Keratinocyte (primary cell): ENCODE measurements around the gene RRBP1.

Experiments used
- EZH2 ChIP-seq: IDR thresholded peaks from one replicate; pipeline ENCODE4 v1.6.1; 2012; ENCODE audit warnings: inconsistent platforms, mild to moderate bottlenecking, low read length, moderate library complexity
- TF ChIP-seq, protein P1 (sequence below), 3 experiments: IDR thresholded peaks in 1 of 3; conservative IDR thresholded peaks in 1 of 3; optimal IDR thresholded peaks in 1 of 3; 2 replicates in 2 of 3; 3 replicates in 1 of 3; pipeline versions ENCODE3 to v1.5.1; 2011; ENCODE audit warnings: low read length in 3 of 3, mild to moderate bottlenecking in 3 of 3, moderate library complexity in 2 of 3, control low read depth in 1 of 3, inconsistent platforms in 1 of 3; ENCODE audit not compliant: insufficient read depth in 2 of 3; ENCODE audit errors: extremely low read depth in 1 of 3

DNA sequence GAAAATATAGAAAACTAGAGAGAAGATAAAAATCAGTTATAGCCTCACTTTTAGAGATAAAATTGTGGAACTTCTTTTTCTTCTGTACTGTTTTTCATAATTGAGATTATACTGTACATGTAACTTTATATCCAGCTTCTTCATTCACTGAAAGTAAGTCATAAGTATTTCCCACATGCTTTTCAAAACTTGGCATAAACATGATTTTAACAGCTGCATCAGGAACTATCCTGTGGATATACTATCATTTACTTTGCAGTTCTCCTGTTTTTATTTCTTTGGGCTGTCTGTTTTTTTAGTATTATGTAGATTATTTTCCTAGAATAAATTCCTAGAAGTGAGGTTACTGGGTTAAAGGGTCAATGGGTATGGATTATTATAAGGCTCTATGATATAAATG is 97.4 kb downstream of the RRBP1 start:
- TF ChIP-seq, protein P1, sequence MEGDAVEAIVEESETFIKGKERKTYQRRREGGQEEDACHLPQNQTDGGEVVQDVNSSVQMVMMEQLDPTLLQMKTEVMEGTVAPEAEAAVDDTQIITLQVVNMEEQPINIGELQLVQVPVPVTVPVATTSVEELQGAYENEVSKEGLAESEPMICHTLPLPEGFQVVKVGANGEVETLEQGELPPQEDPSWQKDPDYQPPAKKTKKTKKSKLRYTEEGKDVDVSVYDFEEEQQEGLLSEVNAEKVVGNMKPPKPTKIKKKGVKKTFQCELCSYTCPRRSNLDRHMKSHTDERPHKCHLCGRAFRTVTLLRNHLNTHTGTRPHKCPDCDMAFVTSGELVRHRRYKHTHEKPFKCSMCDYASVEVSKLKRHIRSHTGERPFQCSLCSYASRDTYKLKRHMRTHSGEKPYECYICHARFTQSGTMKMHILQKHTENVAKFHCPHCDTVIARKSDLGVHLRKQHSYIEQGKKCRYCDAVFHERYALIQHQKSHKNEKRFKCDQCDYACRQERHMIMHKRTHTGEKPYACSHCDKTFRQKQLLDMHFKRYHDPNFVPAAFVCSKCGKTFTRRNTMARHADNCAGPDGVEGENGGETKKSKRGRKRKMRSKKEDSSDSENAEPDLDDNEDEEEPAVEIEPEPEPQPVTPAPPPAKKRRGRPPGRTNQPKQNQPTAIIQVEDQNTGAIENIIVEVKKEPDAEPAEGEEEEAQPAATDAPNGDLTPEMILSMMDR (optimal IDR thresholded peaks at IDR 0.05 in 1 of 3, IDR thresholded peaks at IDR 0.05 in 1 of 3, conservative IDR thresholded peaks at IDR 0.05 in 1 of 3; ENCODE audit: extremely low read depth in 1 of 3, insufficient read depth in 2 of 3, low read length in 3 of 3), result no peak
- no peak for TF ChIP-seq EZH2
